Prostate gland (tissue), 2 donors: ENCODE results near the gene PRKG1.

Source experiments
- CTCF ChIP-seq, 4 experiments: fragments of 200-600 bp in 2 of 4; fragments of 450-650 bp in 2 of 4; sonication (generic) in 2 of 4; IDR thresholded peaks; 1 replicate in 3 of 4; 2 replicates in 1 of 4; pipeline ENCODE4 v1.5.1; 2016 to 2019; ENCODE audit warnings: antibody characterized with exemption in 4 of 4, mild to moderate bottlenecking in 2 of 4, moderate library complexity in 2 of 4
- POLR2A ChIP-seq: fragments of 450-650 bp; IDR thresholded peaks from one replicate; pipeline ENCODE4 v1.6.1; 2016; ENCODE audit warnings: antibody characterized with exemption, mild to moderate bottlenecking
- POLR2AphosphoS5 ChIP-seq: sonication (generic); formaldehyde crosslinking; IDR thresholded peaks from one replicate; pipeline ENCODE4 v1.6.1; 2017; ENCODE audit warnings: antibody characterized with exemption

GRCh38 chr10:51617576-51618235 lies 543.4 kb downstream of the PRKG1 start:
- TF ChIP-seq CTCF (IDR thresholded peaks at IDR 0.05) (no peak), POLR2A (no peak), POLR2AphosphoS5 (no peak)
